CD14-positive monocyte (primary cell): ENCODE results near the gene CTNNA2. TPM values are rescaled to one million over a fixed set of nuclear protein-coding genes. Genes with fewer than 3 reads are reported as not detected.

Experiments used
- DNase-seq, 3 donors: peaks; one replicate each; pipeline ENCODE4 v3.0.0-alpha.2; 2011 to 2022
- H2AFZ ChIP-seq: 2 replicates; pipeline ENCODE4 v1.6.0; 2012; ENCODE audit warnings: mild to moderate bottlenecking, low read depth, low read length, inconsistent platforms; ENCODE audit not compliant: insufficient read depth, poor library complexity, severe bottlenecking
- H3K27ac ChIP-seq, 2 donors: 1 replicate in 1 of 2; 2 replicates in 1 of 2; pipeline ENCODE4 v1.5.1; 2012 to 2013; ENCODE audit warnings: low read length in 2 of 2, control low read depth in 1 of 2, inconsistent platforms in 1 of 2, low read depth in 1 of 2, mild to moderate bottlenecking in 1 of 2
- H3K27me3 ChIP-seq, 2 donors: one replicate each; pipeline versions ENCODE4 v1.6.0 to v1.6.1; 2011 to 2013; ENCODE audit warnings: low read length in 2 of 2; ENCODE audit not compliant: control insufficient read depth in 2 of 2, insufficient read depth in 2 of 2
- H3K36me3 ChIP-seq, 2 donors: replicated peaks in 1 of 2; 1 replicate in 1 of 2; 2 replicates in 1 of 2; pipeline versions ENCODE4 v1.5.1 to v1.6.1; 2012 to 2013; ENCODE audit warnings: low read length in 2 of 2, control low read depth in 1 of 2, inconsistent platforms in 1 of 2, mild to moderate bottlenecking in 1 of 2; ENCODE audit not compliant: insufficient read depth in 2 of 2, control insufficient read depth in 1 of 2
- H3K4me1 ChIP-seq, 2 donors: 1 replicate in 1 of 2; 2 replicates in 1 of 2; pipeline versions ENCODE4 v1.5.1 to v1.6.1; 2012 to 2013; ENCODE audit warnings: low read length in 2 of 2, control low read depth in 1 of 2, inconsistent platforms in 1 of 2, mild to moderate bottlenecking in 1 of 2, moderate library complexity in 1 of 2; ENCODE audit not compliant: insufficient read depth in 2 of 2, control insufficient read depth in 1 of 2
- H3K4me2 ChIP-seq: replicated peaks from 2 replicates; pipeline ENCODE3; 2012; ENCODE audit warnings: low read length, moderate library complexity, mild to moderate bottlenecking; ENCODE audit not compliant: poor library complexity, severe bottlenecking; ENCODE audit errors: extremely low read depth
- H3K4me3 ChIP-seq, 3 experiments: fragments of 200-600 bp in 1 of 3; sonication (generic) in 1 of 3; replicated peaks in 1 of 3; 1 replicate in 2 of 3; 2 replicates in 1 of 3; pipeline ENCODE4 v1.5.1; 2011 to 2013; ENCODE audit warnings: low read length in 3 of 3, mild to moderate bottlenecking in 3 of 3, control low read depth in 2 of 3, low read depth in 2 of 3, inconsistent platforms in 1 of 3, moderate library complexity in 1 of 3
- H3K79me2 ChIP-seq: 2 replicates; pipeline ENCODE4 v1.6.0; 2012; ENCODE audit warnings: mild to moderate bottlenecking, control low read depth, inconsistent platforms, low read length, moderate library complexity; ENCODE audit not compliant: insufficient read depth
- H3K9ac ChIP-seq: 2 replicates; pipeline ENCODE4 v1.6.0; 2017; ENCODE audit warnings: low read length, mild to moderate bottlenecking; ENCODE audit not compliant: insufficient read depth, poor library complexity, severe bottlenecking
- H3K9me3 ChIP-seq, 2 donors: replicated peaks in 1 of 2; 1 replicate in 1 of 2; 2 replicates in 1 of 2; pipeline versions ENCODE4 v1.5.1 to v1.6.1; 2012 to 2013; ENCODE audit warnings: low read length in 2 of 2, control low read depth in 1 of 2; ENCODE audit not compliant: control insufficient read depth in 1 of 2, insufficient read depth in 1 of 2
- H4K20me1 ChIP-seq: 2 replicates; pipeline ENCODE4 v1.6.0; 2012; ENCODE audit warnings: mild to moderate bottlenecking, low read length, control low read depth, moderate library complexity; ENCODE audit not compliant: insufficient read depth
- H3K27ac Mint-ChIP-seq, 7 donors: one replicate each; pipeline ENCODE4 v1.8.0; 2020; ENCODE audit warnings: mild to moderate bottlenecking in 7 of 7, mixed read lengths in 7 of 7, moderate library complexity in 6 of 7, inconsistent platforms in 2 of 7
- H3K27me3 Mint-ChIP-seq, 3 donors: one replicate each; pipeline ENCODE4 v1.8.0; 2021 to 2022; ENCODE audit warnings: low read depth in 3 of 3, mild to moderate bottlenecking in 3 of 3, mixed read lengths in 3 of 3, moderate library complexity in 3 of 3, inconsistent platforms in 1 of 3
- H3K36me3 Mint-ChIP-seq, 2 donors: one replicate each; pipeline ENCODE4 v1.8.0; 2020; ENCODE audit warnings: mixed read lengths in 2 of 2, inconsistent platforms in 1 of 2, mild to moderate bottlenecking in 1 of 2
- H3K4me1 Mint-ChIP-seq: one replicate; pipeline ENCODE4 v1.8.0; 2020; ENCODE audit warnings: mild to moderate bottlenecking, mixed read lengths
- H3K4me3 Mint-ChIP-seq, 2 donors: one replicate each; pipeline ENCODE4 v1.8.0; 2020; ENCODE audit warnings: mild to moderate bottlenecking in 2 of 2, mixed read lengths in 2 of 2, moderate library complexity in 1 of 2
- H3K9me3 Mint-ChIP-seq, 7 donors: one replicate each; pipeline ENCODE4 v1.8.0; 2020 to 2022; ENCODE audit warnings: mixed read lengths in 7 of 7, mild to moderate bottlenecking in 6 of 7, moderate library complexity in 6 of 7, inconsistent platforms in 2 of 7
- WGBS: methylation state at CpG from one replicate; pipeline ENCODE4 v1.1.5; 2013; ENCODE audit warnings: missing lambda C conversion rate; ENCODE audit not compliant: insufficient coverage; 5-methylcytosine and 5-hydroxymethylcytosine counted together
- intact Hi-C, 2 donors: fragments of 100-400 bp; cut with micrococcal nuclease; formaldehyde crosslinking; loops; one replicate each; pipeline versions ENCODE4 v1.15.0 to v1.15.1; 2023
- polyA plus RNA-seq, 3 donors: library from polyadenylated mRNA; depleted of rRNA in 1 of 3; unstranded in 2 of 3; stranded (reverse) in 1 of 3; fragments of 300-500 nt in 2 of 3; fragments of >200 nt in 1 of 3; fragmentation: Illumina TruSeq in 2 of 3; gene quantifications; 1 replicate in 2 of 3; 2 replicates in 1 of 3; pipeline ENCODE4 v1.2.3, GENCODE V29; 2012 to 2021
- TF ChIP-seq, protein P1 (sequence below): fragments of 200-600 bp; IDR thresholded peaks from one replicate; pipeline ENCODE4 v1.8.0; 2022; ENCODE audit warnings: antibody characterized with exemption, mild to moderate bottlenecking

Gene CTNNA2
- polyA plus RNA-seq, 3 donors, result not detected

GRCh38 chr2:80016171-80016570 is 503.3 kb downstream of the CTNNA2 start:
- H3K4me1 ChIP-seq, result no peaks in the 10 kb centered on the region
- no peaks in the 10 kb centered on the region for H3K27me3 ChIP-seq
- Mint-ChIP-seq H3K27ac (no peak overlapping the region), H3K4me3 (no peak overlapping the region), H3K36me3 (no peaks in the 10 kb centered on the region), H3K4me1 (no peaks in the 10 kb centered on the region), H3K9me3 (peaks cover 0 to 5% (median 0%) of the 10 kb centered on the region in 7 donors), H3K27me3 (peaks cover 0 to 2% (median 2%) of the 10 kb centered on the region in 3 donors)
- no peaks in the 10 kb centered on the region for H4K20me1 ChIP-seq
- H3K79me2 ChIP-seq, result no peaks in the 10 kb centered on the region
- no peak overlapping the region for H2AFZ ChIP-seq
- no peaks in the 10 kb centered on the region for H3K9me3 ChIP-seq
- intact Hi-C loops, result no loop called here
- no peak for DNase-seq
- H3K27ac ChIP-seq, result no peak overlapping the region
- TF ChIP-seq, protein P1, sequence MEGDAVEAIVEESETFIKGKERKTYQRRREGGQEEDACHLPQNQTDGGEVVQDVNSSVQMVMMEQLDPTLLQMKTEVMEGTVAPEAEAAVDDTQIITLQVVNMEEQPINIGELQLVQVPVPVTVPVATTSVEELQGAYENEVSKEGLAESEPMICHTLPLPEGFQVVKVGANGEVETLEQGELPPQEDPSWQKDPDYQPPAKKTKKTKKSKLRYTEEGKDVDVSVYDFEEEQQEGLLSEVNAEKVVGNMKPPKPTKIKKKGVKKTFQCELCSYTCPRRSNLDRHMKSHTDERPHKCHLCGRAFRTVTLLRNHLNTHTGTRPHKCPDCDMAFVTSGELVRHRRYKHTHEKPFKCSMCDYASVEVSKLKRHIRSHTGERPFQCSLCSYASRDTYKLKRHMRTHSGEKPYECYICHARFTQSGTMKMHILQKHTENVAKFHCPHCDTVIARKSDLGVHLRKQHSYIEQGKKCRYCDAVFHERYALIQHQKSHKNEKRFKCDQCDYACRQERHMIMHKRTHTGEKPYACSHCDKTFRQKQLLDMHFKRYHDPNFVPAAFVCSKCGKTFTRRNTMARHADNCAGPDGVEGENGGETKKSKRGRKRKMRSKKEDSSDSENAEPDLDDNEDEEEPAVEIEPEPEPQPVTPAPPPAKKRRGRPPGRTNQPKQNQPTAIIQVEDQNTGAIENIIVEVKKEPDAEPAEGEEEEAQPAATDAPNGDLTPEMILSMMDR, result no peak
- no peak overlapping the region for H3K4me2 ChIP-seq
- no peak overlapping the region for H3K4me3 ChIP-seq
- WGBS, result 100% methylated on average over 1 of the region's 5 CpGs
- no peak overlapping the region for H3K9ac ChIP-seq
- H3K36me3 ChIP-seq, result no peaks in the 10 kb centered on the region

GRCh38 chr2:80019571-80020460 is 507.0 kb downstream of the CTNNA2 start:
- Histone ChIP-seq H3K9ac (no peak overlapping the region), H4K20me1 (no peaks in the 10 kb centered on the region), H3K9me3 (no peaks in the 10 kb centered on the region), H3K79me2 (no peaks in the 10 kb centered on the region), H2AFZ (no peak overlapping the region), H3K27me3 (no peaks in the 10 kb centered on the region), H3K36me3 (no peaks in the 10 kb centered on the region), H3K4me1 (no peaks in the 10 kb centered on the region), H3K27ac (no peak overlapping the region), H3K4me2 (no peak overlapping the region), H3K4me3 (no peak overlapping the region)
- H3K36me3 Mint-ChIP-seq, result no peaks in the 10 kb centered on the region
- H3K27ac Mint-ChIP-seq, result no peak overlapping the region
- intact Hi-C loops, result no loop called here
- H3K4me1 Mint-ChIP-seq, result no peaks in the 10 kb centered on the region
- no peak for DNase-seq
- H3K9me3 Mint-ChIP-seq, result peaks cover 0 to 5% (median 1%) of the 10 kb centered on the region in 7 donors
- WGBS, result 75% methylated on average over 1 of the region's 6 CpGs
- no peak overlapping the region for H3K4me3 Mint-ChIP-seq
- TF ChIP-seq, protein P1, result no peak
- H3K27me3 Mint-ChIP-seq, result no peaks in the 10 kb centered on the region
